Fibroblast of the aortic adventitia (primary cell): ENCODE measurements around the gene C16orf87. TPM values are rescaled to one million over a fixed set of nuclear protein-coding genes. Genes with fewer than 3 reads are reported as not detected.

Source experiments
- DNase-seq: peaks from one replicate; pipeline ENCODE4 v3.0.0-alpha.2; 2010; ENCODE audit warnings: low read depth
- H3K4me3 ChIP-seq: 2 replicates; pipeline ENCODE4 v1.5.1; 2011; ENCODE audit warnings: low read depth, mild to moderate bottlenecking, control low read depth, low read length, moderate library complexity
- CTCF ChIP-seq: IDR thresholded peaks from 2 replicates; pipeline ENCODE4 v1.5.1; 2011; ENCODE audit warnings: mild to moderate bottlenecking, low read length, control low read depth, inconsistent platforms; ENCODE audit not compliant: insufficient read depth
- total RNA-seq: library from RNA; depleted of rRNA; stranded (reverse); fragments of >200 nt; gene quantifications from 2 replicates; pipeline ENCODE4 v1.2.3, GENCODE V29; 2012; ENCODE audit warnings: low replicate concordance

Gene C16orf87
- total RNA-seq, 1 donor: 10.1 TPM

- DNase-seq: no peak
- no peak overlapping the region for H3K4me3 ChIP-seq
- no peak for TF ChIP-seq CTCF
Observed at GRCh38 chr16:46843898-46844642, 13.1 kb upstream of the C16orf87 start.

GRCh38 chr16:46842192-46842895 lies 11.4 kb upstream of the C16orf87 start:
- DNase-seq: no peak
- no peak overlapping the region for H3K4me3 ChIP-seq
- TF ChIP-seq CTCF: no peak

- no peak for TF ChIP-seq CTCF
- DNase-seq: no peak
Observed at GRCh38 chr16:46839986-46840443, 9.0 kb upstream of the C16orf87 start.

GRCh38 chr16:46836534-46837530 lies 5.9 kb upstream of the C16orf87 start:
- TF ChIP-seq CTCF: no peak
- DNase-seq: no peak
- H3K4me3 ChIP-seq: no peak overlapping the region

More at GRCh38 chr16:46839986-46840443, 9.0 kb upstream of the C16orf87 start:
- H3K4me3 ChIP-seq: no peak overlapping the region

- no peak overlapping the region for H3K4me3 ChIP-seq
- no peak for DNase-seq
- no peak for TF ChIP-seq CTCF
Observed at GRCh38 chr16:46833460-46833800, 2.5 kb upstream of the C16orf87 start.

- no peak for TF ChIP-seq CTCF
- DNase-seq: no peak
- no peak overlapping the region for H3K4me3 ChIP-seq
Observed at GRCh38 chr16:46832757-46833459, 1.9 kb upstream of the C16orf87 start.
